Colonic mucosa (tissue), 4 donors: ENCODE data around the gene SLC25A20. TPM values are rescaled to one million over a fixed set of nuclear protein-coding genes. Genes with fewer than 3 reads are reported as not detected.
A peak's percentile ranks its signal among the peaks of the same experiment; 100 is the strongest.

Source experiments
- DNase-seq: peaks from one replicate; pipeline ENCODE4 v3.0.0-alpha.2; 2020
- H3K27ac ChIP-seq: fragments of 200-600 bp; one replicate; pipeline ENCODE4 v1.8.0; 2021
- H3K27me3 ChIP-seq: fragments of 200-600 bp; one replicate; pipeline ENCODE4 v1.8.0; 2021
- H3K36me3 ChIP-seq: fragments of 200-600 bp; one replicate; pipeline ENCODE4 v1.8.0; 2021
- H3K4me1 ChIP-seq: fragments of 200-600 bp; one replicate; pipeline ENCODE4 v1.8.0; 2021; ENCODE audit warnings: mild to moderate bottlenecking
- H3K4me3 ChIP-seq: fragments of 200-600 bp; one replicate; pipeline ENCODE4 v1.8.0; 2021
- H3K9ac ChIP-seq, 2 donors: one replicate each; pipeline ENCODE4 v1.7.0; 2013; ENCODE audit warnings: control low read depth in 2 of 2, low read depth in 2 of 2, low read length in 2 of 2
- H3K9me3 ChIP-seq: fragments of 200-600 bp; one replicate; pipeline ENCODE4 v1.8.0; 2021
- CTCF ChIP-seq: fragments of 200-600 bp; IDR thresholded peaks from one replicate; pipeline ENCODE4 v1.8.0; 2022; ENCODE audit warnings: antibody characterized with exemption, mild to moderate bottlenecking
- intact Hi-C: fragments of 100-400 bp; cut with DNase I; formaldehyde crosslinking; loops from one replicate; pipeline ENCODE4 v1.14.1; 2022
- total RNA-seq, 2 donors: library from RNA; stranded (reverse); fragmentation: NEBNext Ultra II Directional in 1 of 2; extraction: Animal tissue kit (Norgen Biotek cat#: 25700) in 1 of 2; gene quantifications; one replicate each; pipeline ENCODE4 v1.2.1, GENCODE V29; 2021
- donor health status: healthy.
- donor health status: DM: no; HTN: no; CAD: no.
- donor health status: DM: no; HTN: no; CAD: no.

The SLC25A20 gene
- total RNA-seq, 2 donors from 2014 or later = 28.6 to 31.5 TPM

DNA sequence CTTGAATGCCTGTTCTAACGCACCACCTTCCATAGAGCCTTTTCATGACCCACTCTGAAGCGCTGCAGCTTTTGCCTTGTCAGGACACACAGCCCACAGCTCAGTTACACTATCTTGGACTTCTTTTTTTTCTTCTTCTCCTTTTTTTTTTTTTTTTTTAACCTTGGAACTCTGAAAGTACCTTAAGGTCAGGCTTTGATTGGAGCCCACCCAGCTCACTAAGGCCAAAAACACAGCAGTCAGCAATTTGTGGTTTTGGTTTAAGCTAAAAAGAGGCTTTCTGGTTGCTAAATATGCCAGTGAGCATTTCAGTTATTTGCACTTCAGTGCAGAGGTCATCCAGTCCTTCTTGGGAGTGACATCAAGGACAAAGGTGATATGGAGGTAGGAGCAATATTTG, 1.7 kb downstream of the SLC25A20 start:
- Histone ChIP-seq H3K9me3 (no peaks in the 10 kb centered on the region), H3K9ac (peak overlapping the region in 1 of 2 donors; percentile 8), H3K27me3 (no peaks in the 10 kb centered on the region), H3K4me3 (peak overlapping the region; percentile 71), H3K4me1 (peaks cover 11% of the 10 kb centered on the region), H3K36me3 (no peaks in the 10 kb centered on the region), H3K27ac (peak overlapping the region; percentile 81)
- intact Hi-C loops = no loop called here
- no peak for DNase-seq
- no peak for TF ChIP-seq CTCF

DNA sequence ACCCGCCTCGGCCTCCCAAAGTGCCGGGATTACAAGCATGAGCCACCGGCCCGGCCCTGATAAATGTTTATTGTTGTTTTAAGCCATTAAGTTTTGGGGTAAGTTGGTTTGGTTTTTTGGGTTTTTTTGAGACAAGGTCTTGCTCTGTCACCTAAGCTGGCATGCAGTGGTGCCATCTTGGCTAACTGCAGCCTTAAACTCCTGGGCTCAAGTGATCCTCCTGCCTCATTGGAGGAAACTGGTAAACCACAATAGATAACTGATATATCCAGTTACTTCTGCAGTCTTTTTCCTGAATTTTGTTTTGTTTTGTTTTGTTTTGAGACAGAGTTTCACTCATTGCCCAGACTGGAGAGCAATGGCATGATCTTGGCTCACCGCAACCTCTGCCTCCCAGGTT, 4.2 kb downstream of the SLC25A20 start:
- TF ChIP-seq CTCF = no peak
- H3K4me3 ChIP-seq = no peak overlapping the region
- peaks cover 11% of the 10 kb centered on the region for H3K4me1 ChIP-seq
- H3K27ac ChIP-seq = no peak overlapping the region
- no peaks in the 10 kb centered on the region for H3K9me3 ChIP-seq
- H3K27me3 ChIP-seq = no peaks in the 10 kb centered on the region
- intact Hi-C loops = no loop called here
- H3K36me3 ChIP-seq = no peaks in the 10 kb centered on the region
- no peak for DNase-seq
- no peak overlapping the region for H3K9ac ChIP-seq

- Histone ChIP-seq H3K27me3 (no peaks in the 10 kb centered on the region), H3K9me3 (no peaks in the 10 kb centered on the region), H3K4me1 (no peaks in the 10 kb centered on the region), H3K9ac (no peak overlapping the region), H3K27ac (no peak overlapping the region), H3K36me3 (no peaks in the 10 kb centered on the region), H3K4me3 (no peak overlapping the region)
- intact Hi-C loops = no loop called here
- no peak for DNase-seq
- TF ChIP-seq CTCF = no peak
These were observed 7.1 kb downstream of the SLC25A20 start for GRCh38 chr3:48891606-48892005.

GRCh38 chr3:48885753-48886152, 12.9 kb downstream of the SLC25A20 start:
- no peak for DNase-seq
- Histone ChIP-seq H3K9ac (no peak overlapping the region), H3K4me3 (no peak overlapping the region), H3K9me3 (no peaks in the 10 kb centered on the region), H3K27ac (no peak overlapping the region), H3K36me3 (no peaks in the 10 kb centered on the region), H3K4me1 (no peaks in the 10 kb centered on the region), H3K27me3 (no peaks in the 10 kb centered on the region)
- TF ChIP-seq CTCF = no peak
- intact Hi-C loops = no loop called here

- DNase-seq = no peak
- no peak overlapping the region for H3K27ac ChIP-seq
- TF ChIP-seq CTCF = no peak
- no peak overlapping the region for H3K4me3 ChIP-seq
- H3K36me3 ChIP-seq = no peaks in the 10 kb centered on the region
- H3K27me3 ChIP-seq = no peaks in the 10 kb centered on the region
- no peaks in the 10 kb centered on the region for H3K9me3 ChIP-seq
- intact Hi-C loops = no loop called here
- H3K9ac ChIP-seq = no peak overlapping the region
- H3K4me1 ChIP-seq = no peaks in the 10 kb centered on the region
These were observed 17.0 kb downstream of the SLC25A20 start for GRCh38 chr3:48881652-48882114.

GRCh38 chr3:48881006-48881405, 17.7 kb downstream of the SLC25A20 start:
- Histone ChIP-seq H3K9me3 (no peaks in the 10 kb centered on the region), H3K27ac (no peak overlapping the region), H3K36me3 (no peaks in the 10 kb centered on the region), H3K4me3 (no peak overlapping the region), H3K9ac (no peak overlapping the region), H3K27me3 (no peaks in the 10 kb centered on the region), H3K4me1 (no peaks in the 10 kb centered on the region)
- TF ChIP-seq CTCF = no peak
- no peak for DNase-seq
- intact Hi-C loops = no loop called here
